A549 (cell line): ENCODE measurements around the gene MAST2. TPM values are rescaled to one million over a fixed set of nuclear protein-coding genes. Genes with fewer than 3 reads are reported as not detected.

ENCODE experiments used
- ATAC-seq, 2 experiments: fragments of 200-7000 bp in 1 of 2; fragments of >200 bp in 1 of 2; cut with Nextera tagmentation in 1 of 2; cut with Tn5 transposase in 1 of 2; 3 replicates each; pipeline versions ENCODE4 v1.8.0 to v1.9.1; 2018 to 2020; ENCODE audit warnings: mild to moderate bottlenecking in 1 of 2, moderate library complexity in 1 of 2
- CTCF ChIA-PET: fragments of 300-600 bp; sonication (Branson Sonifier 250); formaldehyde crosslinking; extraction: SDS; loops from one replicate; lab custom pipeline; 2021; ENCODE audit warnings: antibody characterized with exemption, inconsistent platforms; lab: Yijun Ruan, JAX
- POLR2A ChIA-PET: fragments of 350-600 bp; formaldehyde crosslinking; extraction: SDS; loops from one replicate; lab custom pipeline; 2021; ENCODE audit warnings: antibody characterized with exemption, inconsistent platforms; lab: Yijun Ruan, JAX
- DNase-seq, 2 experiments: peaks; one replicate each; pipeline versions ENCODE4 v3.0.0 to v3.0.0-alpha.2; 2011 to 2016; ENCODE audit warnings: low read depth in 1 of 2, low spot score in 1 of 2
- FAIRE-seq: peaks from 2 replicates; lab custom pipeline; 2011; peaks lifted over from hg19 to GRCh38; lab: Jason Lieb, UNC
- H3K27ac ChIP-seq, 2 experiments: fragments of >200 bp; sonication (Bioruptor Twin); formaldehyde crosslinking; 3 replicates each; pipeline ENCODE4 v1.5.1; 2016 to 2017
- H3K4me1 ChIP-seq: fragments of >200 bp; sonication (Bioruptor Twin); formaldehyde crosslinking; 3 replicates; pipeline ENCODE4 v1.6.1; 2016
- H3K4me2 ChIP-seq: fragments of >200 bp; sonication (Bioruptor Twin); formaldehyde crosslinking; 3 replicates; pipeline ENCODE4 v1.6.1; 2016
- H3K4me3 ChIP-seq: fragments of >200 bp; sonication (Bioruptor Twin); formaldehyde crosslinking; 3 replicates; pipeline ENCODE4 v1.5.1; 2016
- H3K9me3 ChIP-seq: fragments of >200 bp; sonication (Bioruptor Twin); formaldehyde crosslinking; 3 replicates; pipeline ENCODE4 v1.6.1; 2016
- CBX2 ChIP-seq: fragments of 200-600 bp; sonication (generic); IDR thresholded peaks from 2 replicates; pipeline ENCODE4 v1.6.1; 2016; ENCODE audit warnings: low read depth, mild to moderate bottlenecking, borderline replicate concordance
- CBX8 ChIP-seq: fragments of 200-600 bp; sonication (generic); IDR thresholded peaks from 2 replicates; pipeline ENCODE4 v1.6.1; 2016
- CEBPB ChIP-seq, 2 experiments: fragments of >200 bp in 1 of 2; sonication (Bioruptor Twin) in 1 of 2; formaldehyde crosslinking in 1 of 2; IDR thresholded peaks; 2 replicates each; pipeline ENCODE4 v1.6.1; 2012 to 2016
- CHD2 ChIP-seq: fragments of 150-350 bp; IDR thresholded peaks from 2 replicates; pipeline ENCODE4 v1.6.1; 2014; ENCODE audit warnings: low read length; ENCODE audit not compliant: partially characterized antibody
- CHD4 ChIP-seq: fragments of 200-600 bp; sonication (generic); IDR thresholded peaks from 2 replicates; pipeline ENCODE4 v1.6.1; 2016; ENCODE audit warnings: antibody characterized with exemption, mild to moderate bottlenecking, borderline replicate concordance
- EHMT2 ChIP-seq: fragments of 200-600 bp; sonication (generic); IDR thresholded peaks from 2 replicates; pipeline ENCODE4 v1.6.1; 2016; ENCODE audit warnings: antibody characterized with exemption, low read depth, mild to moderate bottlenecking, moderate library complexity
- ESRRA ChIP-seq: fragments of 150-350 bp; IDR thresholded peaks from 2 replicates; pipeline ENCODE4 v1.6.1; 2014; ENCODE audit warnings: mild to moderate bottlenecking, low read length, borderline replicate concordance
- FOSB ChIP-seq: fragments of 250-450 bp; sonication (Bioruptor Pico); IDR thresholded peaks from 2 replicates; pipeline ENCODE4 v1.5.0; 2020; ENCODE audit warnings: mild to moderate bottlenecking, moderate library complexity
- FOXS1 ChIP-seq: fragments of 250-450 bp; sonication (Bioruptor Pico); IDR thresholded peaks from 2 replicates; pipeline ENCODE4 v1.5.0; 2020; ENCODE audit warnings: mild to moderate bottlenecking, moderate library complexity
- HOXA7 ChIP-seq: fragments of 250-450 bp; sonication (Bioruptor Pico); IDR thresholded peaks from 2 replicates; pipeline ENCODE4 v1.5.0; 2020; ENCODE audit warnings: mild to moderate bottlenecking, moderate library complexity
- HOXB5 ChIP-seq: fragments of 250-450 bp; sonication (Bioruptor Pico); IDR thresholded peaks from 2 replicates; pipeline ENCODE4 v1.5.0; 2020; ENCODE audit warnings: mild to moderate bottlenecking, moderate library complexity
- JUN ChIP-seq, 2 experiments: fragments of >200 bp; sonication (Bioruptor Twin); formaldehyde crosslinking; IDR thresholded peaks; 2 replicates in 1 of 2; 3 replicates in 1 of 2; pipeline ENCODE4 v1.6.1; 2016 to 2017
- JUNB ChIP-seq: fragments of >200 bp; sonication (Bioruptor Twin); formaldehyde crosslinking; IDR thresholded peaks from 2 replicates; pipeline ENCODE4 v1.6.1; 2016
- KDM1A ChIP-seq: fragments of 200-600 bp; sonication (generic); IDR thresholded peaks from 2 replicates; pipeline ENCODE4 v1.6.1; 2016; ENCODE audit warnings: low read depth, mild to moderate bottlenecking
- KDM5A ChIP-seq: fragments of 200-600 bp; sonication (generic); IDR thresholded peaks from 2 replicates; pipeline ENCODE4 v1.6.1; 2016; ENCODE audit warnings: antibody characterized with exemption, mild to moderate bottlenecking
- MAFK ChIP-seq: fragments of 450-650 bp; IDR thresholded peaks from 2 replicates; pipeline ENCODE4 v1.6.1; 2014; ENCODE audit not compliant: partially characterized antibody
- MAZ ChIP-seq: fragments of 150-350 bp; IDR thresholded peaks from 2 replicates; pipeline ENCODE4 v1.6.1; 2014; ENCODE audit warnings: antibody characterized with exemption, low read depth, low read length, borderline replicate concordance
- POLR2A ChIP-seq: IDR thresholded peaks from 2 replicates; pipeline ENCODE4 v1.6.1; 2012; ENCODE audit warnings: mild to moderate bottlenecking, low read length
- RCOR1 ChIP-seq: fragments of 150-350 bp; IDR thresholded peaks from 2 replicates; pipeline ENCODE4 v1.6.1; 2014; ENCODE audit warnings: antibody characterized with exemption, low read length, low read depth
- RFX5 ChIP-seq: fragments of 450-650 bp; IDR thresholded peaks from 2 replicates; pipeline ENCODE4 v1.7.1; 2014; ENCODE audit warnings: antibody characterized with exemption, mild to moderate bottlenecking, moderate library complexity
- ZFP36 ChIP-seq: fragments of 450-650 bp; IDR thresholded peaks from 2 replicates; pipeline ENCODE4 v1.6.1; 2014; ENCODE audit warnings: borderline replicate concordance; ENCODE audit not compliant: partially characterized antibody
- ZSCAN20 ChIP-seq: fragments of 250-450 bp; sonication (Bioruptor Pico); IDR thresholded peaks from 2 replicates; pipeline ENCODE4 v1.8.0; 2022; ENCODE audit warnings: mild to moderate bottlenecking, moderate library complexity
- WGBS: methylation state at CpG from one replicate; pipeline ENCODE4 v1.1.6; 2017; ENCODE audit errors: missing lambda C conversion rate; 5-methylcytosine and 5-hydroxymethylcytosine counted together
- polyA minus RNA-seq: library from RNA; depleted of rRNA, polyadenylated mRNA; stranded (reverse); fragments of >200 nt; gene quantifications from 2 replicates; pipeline ENCODE4 v1.2.3, GENCODE V29; 2011; rRNA and poly(A)+ RNA removed
- polyA plus RNA-seq, 4 experiments: library from polyadenylated mRNA; depleted of rRNA in 3 of 4; stranded (reverse); fragments of >200 nt; fragmentation: RNase III in 1 of 4; extraction: RNeasy Plus Mini Kit Qiagen cat#74134 plus additional on column Dnase treatment in 1 of 4; gene quantifications; 2 replicates in 3 of 4; 3 replicates in 1 of 4; pipeline ENCODE4 v1.2.3, GENCODE V29; 2011 to 2017
- TF ChIP-seq, protein P1 (sequence below): fragments of >200 bp; sonication (Bioruptor Twin); formaldehyde crosslinking; IDR thresholded peaks from 3 replicates; pipeline ENCODE4 v1.6.1; 2016
- TF ChIP-seq, protein P2 (sequence below): fragments of 150-350 bp; IDR thresholded peaks from 2 replicates; pipeline ENCODE4 v1.6.1; 2014; ENCODE audit warnings: low read depth, mild to moderate bottlenecking, low read length

Gene MAST2
- polyA plus RNA-seq (2011; rRNA removed): 19.3 and 23.6 TPM in 2 replicates
- polyA plus RNA-seq (2012; cell fraction: cytosol; rRNA removed): 17.6 and 22.3 TPM in 2 replicates
- 45.5 and 52.9 TPM in 2 replicates for polyA plus RNA-seq (2012; cell fraction: nucleus; rRNA removed)
- polyA plus RNA-seq (2017; fragmentation: RNase III; extraction: RNeasy Plus Mini Kit Qiagen cat#74134 plus additional on column Dnase treatment): 16.8 to 20.5 TPM (median 18.5 TPM) in 3 replicates
- 55.6 and 60.9 TPM in 2 replicates for polyA minus RNA-seq

DNA sequence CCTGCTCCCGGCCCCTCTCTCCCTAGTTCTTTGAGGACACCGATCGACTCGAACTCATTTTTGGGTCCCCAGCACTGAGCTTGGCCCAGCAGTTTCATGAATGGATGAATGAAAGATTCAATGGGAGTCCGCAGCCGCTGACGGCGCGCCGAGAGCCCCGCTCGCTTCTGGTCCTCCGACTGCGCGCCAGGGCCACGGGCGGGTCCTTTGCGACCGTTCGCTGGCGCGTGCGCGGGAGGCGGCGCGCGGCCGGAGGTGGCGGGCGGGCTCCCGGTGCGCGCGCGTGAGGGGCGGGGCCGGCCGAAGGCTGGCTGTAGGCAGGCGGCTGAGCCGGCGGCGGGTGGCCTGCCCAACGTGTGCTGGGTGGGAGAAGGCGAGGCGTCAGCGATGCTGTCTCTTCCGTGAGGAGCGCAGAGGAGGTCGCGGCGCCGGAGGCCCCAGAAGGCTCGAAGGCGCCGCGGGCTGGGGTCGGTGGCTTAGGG is at the start of gene MAST2:
TSS of gene MAST2 (plus strand) at position 314 of the 482 bp plus-strand sequence. CDS start 284 bp downstream, outside the sequence.
- Histone ChIP-seq H3K4me2 (peak within 1 kb of the TSS; percentile 87), H3K4me1 (peaks cover 17% of the 10 kb centered on the region), H3K27ac (peak within 1 kb of the TSS; percentile 78 to 90), H3K9me3 (no peaks in the 10 kb centered on the region), H3K4me3 (peak within 1 kb of the TSS; percentile 77)
- 0% methylated on average over 4 of the region's 58 CpGs for WGBS
- FAIRE-seq (no peak), ATAC-seq (peak; percentile 90 to 92), DNase-seq (peak; percentile 77 to 78)
- POLR2A ChIA-PET: interaction anchor here (1.0 kb wide), 1 partner anchor 115 kb away, joined by 3 read pairs; no protein-coding TSS in a partner anchor
- CTCF ChIA-PET: interaction anchor here (0.5 kb wide), 1 partner anchor 116 kb away, joined by 3 read pairs; no protein-coding TSS in a partner anchor
- TF ChIP-seq CBX2 (no peak), POLR2A (peak; percentile 78), JUN (IDR thresholded peaks at IDR 0.05) (0 out of 5 replicates have a peak, but pooled peaks of 1 of the 2 experiments have one; percentile 25)

DNA sequence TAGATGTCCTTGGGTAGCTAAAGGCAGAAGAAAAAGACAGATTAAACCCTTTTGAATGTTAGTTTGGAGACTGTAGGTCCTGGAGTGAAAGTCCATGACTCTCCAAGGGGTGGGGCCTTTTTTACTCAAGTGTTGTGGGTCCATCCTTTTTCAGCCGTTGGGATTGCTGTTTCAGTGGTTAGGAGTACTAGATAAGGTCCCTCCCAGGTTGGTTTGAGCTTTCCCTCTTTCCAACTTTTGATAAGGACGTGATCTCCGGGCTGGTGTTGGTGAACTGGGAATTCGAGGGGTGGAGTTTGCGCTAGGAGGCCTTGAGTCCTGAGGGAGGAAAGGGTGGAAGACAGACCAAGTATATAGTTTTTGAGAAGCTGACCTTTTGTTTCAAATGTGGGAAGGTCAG is 47.7 kb upstream of the MAST2 start:
- Histone ChIP-seq H3K27ac (no peak overlapping the region), H3K4me3 (no peak overlapping the region), H3K4me2 (no peak overlapping the region), H3K9me3 (no peaks in the 10 kb centered on the region), H3K4me1 (peaks cover 6% of the 10 kb centered on the region; the same call in 2 of the 3 replicates)
- CTCF ChIA-PET: interaction anchor here (0.6 kb wide), 1 partner anchor 332 kb away, joined by 3 read pairs; no protein-coding TSS in a partner anchor
- DNase-seq (no peak), ATAC-seq (no peak), FAIRE-seq (no peak)
- WGBS: 80% methylated on average over 5 of the region's 5 CpGs
- POLR2A ChIA-PET: no interaction called here
- TF ChIP-seq FOSB (CRISPR knock-in tag) (no peak), KDM5A (no peak), CHD2 (no peak), MAFK (no peak), POLR2A (no peak), FOXS1 (CRISPR knock-in tag) (no peak), CBX8 (no peak), HOXB5 (CRISPR knock-in tag) (no peak)

DNA sequence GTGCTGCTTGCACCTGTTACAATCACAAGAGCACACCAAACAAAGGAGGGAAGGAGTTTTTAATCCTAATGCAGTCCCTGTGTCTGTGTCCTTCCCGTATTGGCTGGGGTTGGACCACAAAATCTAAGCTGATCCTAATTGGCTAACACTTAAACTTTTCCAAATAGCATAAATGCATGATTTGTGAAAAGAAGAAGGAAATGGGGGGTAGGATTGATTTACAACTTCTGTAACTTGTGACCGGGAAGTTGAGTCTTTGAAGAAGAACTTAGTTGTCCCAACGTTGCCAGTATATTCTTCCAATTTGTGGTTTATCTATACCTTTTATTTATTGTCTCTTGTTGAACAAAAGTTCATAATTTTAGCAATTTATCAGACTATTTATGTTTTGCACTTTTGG is 41.1 kb upstream of the MAST2 start:
- ChIA-PET CTCF (no interaction called here), POLR2A (no interaction called here)
- TF ChIP-seq CEBPB (IDR thresholded peaks at IDR 0.05) (no peak), JUNB (no peak), RFX5 (no peak), HOXA7 (CRISPR knock-in tag) (no peak), POLR2A (no peak)
- TF ChIP-seq, protein P1, sequence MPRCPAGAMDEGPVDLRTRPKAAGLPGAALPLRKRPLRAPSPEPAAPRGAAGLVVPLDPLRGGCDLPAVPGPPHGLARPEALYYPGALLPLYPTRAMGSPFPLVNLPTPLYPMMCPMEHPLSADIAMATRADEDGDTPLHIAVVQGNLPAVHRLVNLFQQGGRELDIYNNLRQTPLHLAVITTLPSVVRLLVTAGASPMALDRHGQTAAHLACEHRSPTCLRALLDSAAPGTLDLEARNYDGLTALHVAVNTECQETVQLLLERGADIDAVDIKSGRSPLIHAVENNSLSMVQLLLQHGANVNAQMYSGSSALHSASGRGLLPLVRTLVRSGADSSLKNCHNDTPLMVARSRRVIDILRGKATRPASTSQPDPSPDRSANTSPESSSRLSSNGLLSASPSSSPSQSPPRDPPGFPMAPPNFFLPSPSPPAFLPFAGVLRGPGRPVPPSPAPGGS: no peak
- TF ChIP-seq, protein P2, sequence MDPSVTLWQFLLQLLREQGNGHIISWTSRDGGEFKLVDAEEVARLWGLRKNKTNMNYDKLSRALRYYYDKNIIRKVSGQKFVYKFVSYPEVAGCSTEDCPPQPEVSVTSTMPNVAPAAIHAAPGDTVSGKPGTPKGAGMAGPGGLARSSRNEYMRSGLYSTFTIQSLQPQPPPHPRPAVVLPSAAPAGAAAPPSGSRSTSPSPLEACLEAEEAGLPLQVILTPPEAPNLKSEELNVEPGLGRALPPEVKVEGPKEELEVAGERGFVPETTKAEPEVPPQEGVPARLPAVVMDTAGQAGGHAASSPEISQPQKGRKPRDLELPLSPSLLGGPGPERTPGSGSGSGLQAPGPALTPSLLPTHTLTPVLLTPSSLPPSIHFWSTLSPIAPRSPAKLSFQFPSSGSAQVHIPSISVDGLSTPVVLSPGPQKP: no peak
- FAIRE-seq (no peak), ATAC-seq (no peak), DNase-seq (no peak)
- Histone ChIP-seq H3K4me2 (no peak overlapping the region), H3K4me3 (no peak overlapping the region), H3K4me1 (no peaks in the 10 kb centered on the region), H3K9me3 (no peaks in the 10 kb centered on the region), H3K27ac (no peak overlapping the region)
- 36% methylated on average over 3 of the region's 3 CpGs for WGBS

DNA sequence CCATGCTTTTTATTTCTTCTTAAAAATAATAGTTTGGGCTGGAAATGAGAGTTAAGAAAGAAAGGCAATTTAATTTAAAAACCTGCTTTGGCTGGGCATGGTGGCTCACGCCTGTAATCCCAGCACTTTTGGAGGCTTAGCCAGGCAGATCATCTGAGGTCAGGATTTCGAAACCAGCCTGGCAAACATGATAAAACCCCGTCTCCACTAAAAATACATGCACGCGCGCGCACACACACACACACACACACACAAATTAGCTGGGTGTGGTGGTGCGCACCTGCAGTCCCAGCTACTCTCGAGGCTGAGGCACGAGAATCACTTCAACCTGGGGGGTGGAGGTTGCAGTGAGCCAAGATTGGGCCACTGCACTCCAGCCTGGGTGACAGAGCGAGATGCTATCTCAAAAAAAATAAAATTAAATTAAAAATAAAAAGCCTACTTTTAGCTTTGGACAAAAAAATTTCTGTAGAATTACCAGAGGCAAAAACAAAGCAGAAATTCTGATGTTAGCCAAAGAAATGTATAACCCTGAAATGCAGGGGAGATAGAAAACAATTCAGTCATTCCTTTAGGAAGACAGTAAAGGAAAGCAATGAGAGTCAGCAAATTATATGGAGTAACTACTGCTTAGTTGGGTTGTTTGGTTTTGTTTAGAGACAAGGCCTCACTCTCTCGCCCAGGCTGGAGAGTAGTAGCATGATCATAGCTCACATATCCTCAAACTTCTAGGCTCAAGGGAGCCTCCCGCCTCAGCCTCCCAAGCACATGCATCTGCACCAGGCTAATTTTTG is 37.2 kb upstream of the MAST2 start:
- POLR2A ChIA-PET: no interaction called here
- TF ChIP-seq ZSCAN20 (CRISPR knock-in tag) (no peak), ZFP36 (no peak), KDM1A (no peak), RFX5 (no peak), CHD4 (no peak), RCOR1 (no peak), JUN (IDR thresholded peaks at IDR 0.05) (no peak), MAZ (no peak), CBX8 (no peak), EHMT2 (no peak), ESRRA (no peak)
- no peak for DNase-seq
- WGBS: 92% methylated on average over 13 of the region's 13 CpGs
- Histone ChIP-seq H3K4me3 (no peak overlapping the region), H3K4me1 (no peaks in the 10 kb centered on the region), H3K9me3 (no peaks in the 10 kb centered on the region), H3K4me2 (no peak overlapping the region), H3K27ac (no peak overlapping the region)
- CTCF ChIA-PET: interaction anchor here (0.6 kb wide), 1 partner anchor 363 kb away, joined by 4 read pairs; no protein-coding TSS in a partner anchor
- FAIRE-seq: no peak
- no peak for ATAC-seq
